PC-9 (cell line): ENCODE results near the gene ATP6V1E1.

Experiments used
- CTCF ChIP-seq: fragments of 200-600 bp; sonication (generic); conservative IDR thresholded peaks from 2 replicates; pipeline ENCODE4 v1.6.1; 2017; ENCODE audit warnings: mixed run types, antibody characterized with exemption, mild to moderate bottlenecking, moderate library complexity
- EZH2 ChIP-seq: fragments of 200-600 bp; sonication (generic); IDR thresholded peaks from 2 replicates; pipeline ENCODE4 v1.8.0; 2017; ENCODE audit warnings: antibody characterized with exemption, low read depth

- TF ChIP-seq EZH2 (no peak), CTCF (no peak)
These were observed 6.1 kb upstream of the ATP6V1E1 start for GRCh38 chr22:17634696-17635095.
